Ovary (tissue), 3 donors: ENCODE data around the gene NRXN3.

Experiments used
- CTCF ChIP-seq, 3 donors: fragments of 450-650 bp in 2 of 3; fragments of 200-600 bp in 1 of 3; IDR thresholded peaks; one replicate each; pipeline versions ENCODE4 v1.5.1 to v1.8.0; 2016 to 2022; ENCODE audit warnings: antibody characterized with exemption in 3 of 3, mild to moderate bottlenecking in 1 of 3
- EP300 ChIP-seq: sonication (generic); formaldehyde crosslinking; IDR thresholded peaks from one replicate; pipeline ENCODE4 v1.6.1; 2017; ENCODE audit warnings: antibody characterized with exemption
- POLR2A ChIP-seq: fragments of 450-650 bp; IDR thresholded peaks from one replicate; pipeline ENCODE4 v1.6.1; 2017; ENCODE audit warnings: antibody characterized with exemption, mild to moderate bottlenecking, moderate library complexity
- donor health status: DM: no; HTN: no; CAD: no.

DNA sequence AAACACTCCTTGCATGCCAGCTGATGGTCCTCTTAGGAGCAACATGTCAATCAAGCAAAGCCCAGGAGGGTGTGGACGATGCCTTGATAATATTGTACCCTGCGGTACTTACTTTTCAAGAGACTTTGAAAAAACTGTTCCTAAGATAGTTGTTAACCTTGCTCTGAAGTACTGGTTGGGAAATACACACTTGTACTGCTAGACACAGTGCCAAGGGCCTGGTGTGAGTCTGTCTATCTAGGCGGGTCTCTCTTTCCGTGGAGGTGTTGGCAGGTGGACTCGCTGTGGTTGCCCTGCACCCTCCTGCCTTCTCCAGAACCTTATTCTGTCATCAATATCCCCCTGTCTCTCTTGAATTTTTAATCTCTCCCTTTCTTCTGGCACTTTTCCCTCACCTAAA is 189.4 kb downstream of the NRXN3 start:
- TF ChIP-seq CTCF (IDR thresholded peaks at IDR 0.05), result no peak
- no peak for TF ChIP-seq POLR2A
- TF ChIP-seq EP300, result no peak
